H9 (cell line): ENCODE measurements around the gene SGTB. TPM values are rescaled to one million over a fixed set of nuclear protein-coding genes. Genes with fewer than 3 reads are reported as not detected.

ENCODE experiments used
- DNase-seq: peaks from one replicate; pipeline ENCODE4 v3.0.0-alpha.2; 2017
- H2AFZ ChIP-seq: one replicate; pipeline ENCODE4 v1.6.1; 2013; ENCODE audit warnings: mild to moderate bottlenecking, low read length, control low read depth, moderate library complexity
- H2AK5ac ChIP-seq: 2 replicates; pipeline ENCODE4 v1.6.1; 2013; ENCODE audit warnings: low read length, control low read depth, mixed read lengths; ENCODE audit not compliant: insufficient read length
- H2BK120ac ChIP-seq: one replicate; pipeline ENCODE4 v1.6.1; 2013; ENCODE audit warnings: low read depth, mild to moderate bottlenecking, low read length, control low read depth, inconsistent platforms; ENCODE audit not compliant: poor library complexity, severe bottlenecking
- H2BK12ac ChIP-seq: 2 replicates; pipeline ENCODE4 v1.6.1; 2013; ENCODE audit warnings: low read length, control low read depth, mixed read lengths, low read depth; ENCODE audit not compliant: insufficient read length
- H2BK15ac ChIP-seq: 2 replicates; pipeline ENCODE4 v1.6.1; 2013; ENCODE audit warnings: low read depth, low read length, control low read depth
- H2BK20ac ChIP-seq: one replicate; pipeline ENCODE4 v1.6.1; 2013; ENCODE audit warnings: low read depth, mild to moderate bottlenecking, low read length, control low read depth, inconsistent platforms; ENCODE audit not compliant: poor library complexity, severe bottlenecking
- H2BK5ac ChIP-seq: 2 replicates; pipeline ENCODE4 v1.6.1; 2013; ENCODE audit warnings: low read length, control low read depth, mixed read lengths; ENCODE audit not compliant: insufficient read length
- H3K14ac ChIP-seq: 2 replicates; pipeline ENCODE4 v1.6.1; 2013; ENCODE audit warnings: low read length, control low read depth; ENCODE audit not compliant: insufficient read depth
- H3K18ac ChIP-seq: 2 replicates; pipeline ENCODE4 v1.6.1; 2013; ENCODE audit warnings: low read depth, mild to moderate bottlenecking, mixed read lengths, low read length, control low read depth; ENCODE audit not compliant: insufficient read length
- H3K23ac ChIP-seq: 2 replicates; pipeline ENCODE4 v1.6.1; 2013; ENCODE audit warnings: low read length, control low read depth, mixed read lengths, low read depth; ENCODE audit not compliant: insufficient read length
- H3K23me2 ChIP-seq: 2 replicates; pipeline ENCODE4 v1.6.1; 2013; ENCODE audit warnings: low read depth, mild to moderate bottlenecking, mixed read lengths, low read length, control low read depth; ENCODE audit not compliant: insufficient read length, poor library complexity, severe bottlenecking
- H3K27ac ChIP-seq: 2 replicates; pipeline ENCODE4 v1.5.1; 2013; ENCODE audit warnings: low read length, control low read depth, mixed read lengths, low read depth; ENCODE audit not compliant: insufficient read length
- H3K27me3 ChIP-seq: 2 replicates; pipeline ENCODE4 v1.6.1; 2013; ENCODE audit warnings: low read length, control low read depth, inconsistent platforms; ENCODE audit not compliant: insufficient read depth
- H3K4ac ChIP-seq: 2 replicates; pipeline ENCODE4 v1.6.1; 2013; ENCODE audit warnings: low read depth, mild to moderate bottlenecking, control low read depth, inconsistent platforms, low read length, moderate library complexity
- H3K4me1 ChIP-seq: 2 replicates; pipeline ENCODE4 v1.6.1; 2013; ENCODE audit warnings: low read length, control low read depth, inconsistent platforms; ENCODE audit not compliant: insufficient read depth
- H3K4me2 ChIP-seq: 2 replicates; pipeline ENCODE4 v1.6.1; 2013; ENCODE audit warnings: low read length, control low read depth, mixed read lengths; ENCODE audit not compliant: insufficient read length, insufficient read depth
- H3K56ac ChIP-seq: 2 replicates; pipeline ENCODE4 v1.6.1; 2013; ENCODE audit warnings: low read depth, mild to moderate bottlenecking, mixed read lengths, low read length, control low read depth; ENCODE audit not compliant: insufficient read length
- H3K79me1 ChIP-seq: 2 replicates; pipeline ENCODE4 v1.6.1; 2013; ENCODE audit warnings: low read depth, mild to moderate bottlenecking, moderate library complexity, low read length, control low read depth, inconsistent platforms; ENCODE audit not compliant: insufficient read depth, poor library complexity, severe bottlenecking
- H3K79me2 ChIP-seq: 2 replicates; pipeline ENCODE4 v1.6.1; 2013; ENCODE audit warnings: low read length, control low read depth, inconsistent platforms; ENCODE audit not compliant: insufficient read depth
- H3K9ac ChIP-seq: 2 replicates; pipeline ENCODE4 v1.6.1; 2013; ENCODE audit warnings: low read length, control low read depth, mixed read lengths; ENCODE audit not compliant: insufficient read length; ENCODE audit errors: extremely low read depth
- H3K9me3 ChIP-seq: one replicate; pipeline ENCODE4 v1.6.1; 2013; ENCODE audit warnings: low read depth, low read length, inconsistent platforms; ENCODE audit not compliant: control insufficient read depth
- H3T11ph ChIP-seq: one replicate; pipeline ENCODE4 v1.6.1; 2013; ENCODE audit warnings: mild to moderate bottlenecking, low read length, control low read depth, inconsistent platforms
- H4K20me1 ChIP-seq: one replicate; pipeline ENCODE4 v1.6.1; 2013; ENCODE audit not compliant: control insufficient read depth, insufficient read length, insufficient read depth
- H4K5ac ChIP-seq: 2 replicates; pipeline ENCODE4 v1.6.1; 2013; ENCODE audit warnings: low read depth, mild to moderate bottlenecking, mixed read lengths, low read length, control low read depth; ENCODE audit not compliant: insufficient read length
- H4K8ac ChIP-seq: replicated peaks from 2 replicates; pipeline ENCODE4 v1.6.1; 2013; ENCODE audit warnings: low read length, control low read depth, mixed read lengths, low read depth; ENCODE audit not compliant: insufficient read length
- H4K91ac ChIP-seq: 2 replicates; pipeline ENCODE4 v1.6.1; 2013; ENCODE audit warnings: low read depth, mild to moderate bottlenecking, moderate library complexity, mixed read lengths, low read length, control low read depth; ENCODE audit not compliant: insufficient read length
- H3K27ac Mint-ChIP-seq, 3 experiments: 2 replicates in 2 of 3; 3 replicates in 1 of 3; pipeline ENCODE4 v1.8.0; 2020 to 2021; ENCODE audit warnings: mixed read lengths in 3 of 3, mild to moderate bottlenecking in 1 of 3, moderate library complexity in 1 of 3
- H3K27me3 Mint-ChIP-seq: 2 replicates; pipeline ENCODE4 v1.8.0; 2021; ENCODE audit warnings: low read depth, mild to moderate bottlenecking, moderate library complexity, mixed read lengths
- H3K36me3 Mint-ChIP-seq, 3 experiments: 2 replicates in 2 of 3; 3 replicates in 1 of 3; pipeline ENCODE4 v1.8.0; 2020 to 2021; ENCODE audit warnings: low read depth in 3 of 3, mixed read lengths in 3 of 3; ENCODE audit not compliant: insufficient read depth in 1 of 3
- H3K4me1 Mint-ChIP-seq, 2 experiments: 2 replicates each; pipeline ENCODE4 v1.8.0; 2020; ENCODE audit warnings: mixed read lengths in 2 of 2
- H3K4me3 Mint-ChIP-seq, 2 experiments: 2 replicates in 1 of 2; 3 replicates in 1 of 2; pipeline ENCODE4 v1.8.0; 2020 to 2021; ENCODE audit warnings: mild to moderate bottlenecking in 2 of 2, mixed read lengths in 2 of 2, moderate library complexity in 1 of 2
- H3K9me3 Mint-ChIP-seq, 2 experiments: 2 replicates in 1 of 2; 3 replicates in 1 of 2; pipeline ENCODE4 v1.8.0; 2020; ENCODE audit warnings: mild to moderate bottlenecking in 2 of 2, mixed read lengths in 2 of 2, moderate library complexity in 1 of 2
- WGBS: extraction: QIAGEN DNeasy Blood & Tissue Kit; methylation state at CpG from one replicate; pipeline ENCODE4 v1.1.7; 2013; ENCODE audit warnings: missing lambda C conversion rate, low lambda C conversion rate, mixed read lengths; ENCODE audit not compliant: insufficient read length; ENCODE audit errors: extremely low coverage; 5-methylcytosine and 5-hydroxymethylcytosine counted together
- total RNA-seq: library from RNA; stranded (reverse); gene quantifications from 2 replicates; pipeline ENCODE4 v1.2.1, GENCODE V29; 2021
- TF ChIP-seq, protein P1 (sequence below): fragments of 200-600 bp; sonication (generic); conservative IDR thresholded peaks from 3 replicates; pipeline ENCODE4 v1.8.0; 2021; ENCODE audit warnings: antibody characterized with exemption, mild to moderate bottlenecking

Gene SGTB
- total RNA-seq, 1 experiment from 2014 or later = 18.7 TPM

- no peak overlapping the region for H2BK15ac ChIP-seq
- H4K5ac ChIP-seq = no peak overlapping the region
- Mint-ChIP-seq H3K4me3 (no peak overlapping the region), H3K36me3 (peaks cover 41 to 51% (median 47%) of the 10 kb centered on the region in 3 experiments), H3K27me3 (no peaks in the 10 kb centered on the region), H3K27ac (no peak overlapping the region), H3K4me1 (peaks cover 18% of the 10 kb centered on the region in 2 experiments), H3K9me3 (peaks cover 0 to 7% of the 10 kb centered on the region in 2 experiments; a peak in 2 of 5 replicates)
- H2BK12ac ChIP-seq = no peak overlapping the region
- no peak overlapping the region for H2BK120ac ChIP-seq
- no peak overlapping the region for H3K27ac ChIP-seq
- no peak for DNase-seq
- H3K14ac ChIP-seq = no peak overlapping the region
- no peak overlapping the region for H3K4ac ChIP-seq
- no peak overlapping the region for H4K91ac ChIP-seq
- no peak overlapping the region for H4K8ac ChIP-seq
- no peak overlapping the region for H2AFZ ChIP-seq
- TF ChIP-seq, protein P1, sequence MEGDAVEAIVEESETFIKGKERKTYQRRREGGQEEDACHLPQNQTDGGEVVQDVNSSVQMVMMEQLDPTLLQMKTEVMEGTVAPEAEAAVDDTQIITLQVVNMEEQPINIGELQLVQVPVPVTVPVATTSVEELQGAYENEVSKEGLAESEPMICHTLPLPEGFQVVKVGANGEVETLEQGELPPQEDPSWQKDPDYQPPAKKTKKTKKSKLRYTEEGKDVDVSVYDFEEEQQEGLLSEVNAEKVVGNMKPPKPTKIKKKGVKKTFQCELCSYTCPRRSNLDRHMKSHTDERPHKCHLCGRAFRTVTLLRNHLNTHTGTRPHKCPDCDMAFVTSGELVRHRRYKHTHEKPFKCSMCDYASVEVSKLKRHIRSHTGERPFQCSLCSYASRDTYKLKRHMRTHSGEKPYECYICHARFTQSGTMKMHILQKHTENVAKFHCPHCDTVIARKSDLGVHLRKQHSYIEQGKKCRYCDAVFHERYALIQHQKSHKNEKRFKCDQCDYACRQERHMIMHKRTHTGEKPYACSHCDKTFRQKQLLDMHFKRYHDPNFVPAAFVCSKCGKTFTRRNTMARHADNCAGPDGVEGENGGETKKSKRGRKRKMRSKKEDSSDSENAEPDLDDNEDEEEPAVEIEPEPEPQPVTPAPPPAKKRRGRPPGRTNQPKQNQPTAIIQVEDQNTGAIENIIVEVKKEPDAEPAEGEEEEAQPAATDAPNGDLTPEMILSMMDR = no peak
- no peak overlapping the region for H3K9ac ChIP-seq
- H3K4me2 ChIP-seq = no peak overlapping the region
- peaks cover 2% of the 10 kb centered on the region for H3K79me1 ChIP-seq
- no peaks in the 10 kb centered on the region for H3K23me2 ChIP-seq
- no peaks in the 10 kb centered on the region for H3K27me3 ChIP-seq
- H3K18ac ChIP-seq = no peak overlapping the region
- no peak overlapping the region for H3K56ac ChIP-seq
- H3K4me1 ChIP-seq = no peaks in the 10 kb centered on the region
- H4K20me1 ChIP-seq = peaks cover 5% of the 10 kb centered on the region
- H3K79me2 ChIP-seq = no peaks in the 10 kb centered on the region; the same call in 1 of the 2 replicates
- H3K9me3 ChIP-seq = no peaks in the 10 kb centered on the region
- H2BK5ac ChIP-seq = no peak overlapping the region
- no peak overlapping the region for H2BK20ac ChIP-seq
- no peak overlapping the region for H3K23ac ChIP-seq
- no peak overlapping the region for H2AK5ac ChIP-seq
- WGBS = no CpG with 5 or more reads among the region's 1 CpG
- no peak overlapping the region for H3T11ph ChIP-seq
These were observed 43.7 kb upstream of the SGTB start for GRCh38 chr5:65765582-65765981.
